Jurkat, Clone E6-1 (cell line): ENCODE data around the gene TRIM3.
A peak's percentile ranks its signal among the peaks of the same experiment; 100 is the strongest.

Experiments
- DNase-seq: peaks from one replicate; pipeline ENCODE4 v3.0.0-alpha.2; 2011; ENCODE audit warnings: low read depth, low spot score
- H3K4me3 ChIP-seq: 2 replicates; pipeline ENCODE4 v1.5.1; 2011; ENCODE audit warnings: mild to moderate bottlenecking, low read length, control low read depth, moderate library complexity

TRIM3 gene

GRCh38 chr11:6481012-6481923 is 7.5 kb upstream of the TRIM3 start, which contains the start of the genes ARFIP2 and TIMM10B:
Gene ARFIP2 (minus strand): TSS chr11:6481331. CDS start chr11:6480421, 910 bp downstream.
Gene TIMM10B (plus strand): TSS chr11:6481501. CDS start chr11:6481517, 16 bp downstream.
- peak; percentile 94 for DNase-seq

GRCh38 chr11:6480299-6480914 is 6.7 kb upstream of the TRIM3 start:
- DNase-seq: no peak
- H3K4me3 ChIP-seq: peak overlapping the region; percentile 79

More at GRCh38 chr11:6481012-6481923, 7.5 kb upstream of the TRIM3 start, which contains the start of the genes ARFIP2 and TIMM10B:
- H3K4me3 ChIP-seq: peak within 1 kb of the TSS; percentile 79

GRCh38 chr11:6476571-6476970 is 2.8 kb upstream of the TRIM3 start:
- DNase-seq: no peak
- no peak overlapping the region for H3K4me3 ChIP-seq

- no peak overlapping the region for H3K4me3 ChIP-seq
- no peak for DNase-seq
These were observed 2.2 kb upstream of the TRIM3 start for GRCh38 chr11:6475936-6476335.

- no peak overlapping the region for H3K4me3 ChIP-seq
- DNase-seq: no peak
These were observed 1.2 kb upstream of the TRIM3 start for GRCh38 chr11:6474806-6475500.

GRCh38 chr11:6474413-6474792 is 662 bp upstream of the TRIM3 start:
- H3K4me3 ChIP-seq: no peak overlapping the region
- no peak for DNase-seq

- H3K4me3 ChIP-seq: peak overlapping the region; percentile 70
- DNase-seq: no peak
These were observed 807 bp downstream of the TRIM3 start for GRCh38 chr11:6472934-6473333.

GRCh38 chr11:6469599-6469998 is 4.1 kb downstream of the TRIM3 start:
- no peak overlapping the region for H3K4me3 ChIP-seq
- DNase-seq: no peak

- H3K4me3 ChIP-seq: no peak overlapping the region
- no peak for DNase-seq
These were observed 4.8 kb downstream of the TRIM3 start for GRCh38 chr11:6468712-6469495.

GRCh38 chr11:6459099-6459450 is 14.7 kb downstream of the TRIM3 start:
- no peak for DNase-seq
- H3K4me3 ChIP-seq: no peak overlapping the region

- no peak overlapping the region for H3K4me3 ChIP-seq
- no peak for DNase-seq
These were observed 15.2 kb downstream of the TRIM3 start for GRCh38 chr11:6458352-6459098.

GRCh38 chr11:6457581-6458320 is 16.0 kb downstream of the TRIM3 start:
- DNase-seq: no peak
- no peak overlapping the region for H3K4me3 ChIP-seq

- H3K4me3 ChIP-seq: no peak overlapping the region
- DNase-seq: no peak
These were observed 17.2 kb downstream of the TRIM3 start for GRCh38 chr11:6456361-6457073.

- H3K4me3 ChIP-seq: no peak overlapping the region
- DNase-seq: no peak
These were observed 18.7 kb downstream of the TRIM3 start for GRCh38 chr11:6455070-6455469.

GRCh38 chr11:6453152-6453551 is 20.6 kb downstream of the TRIM3 start:
- no peak overlapping the region for H3K4me3 ChIP-seq
- DNase-seq: no peak

- no peak for DNase-seq
- H3K4me3 ChIP-seq: no peak overlapping the region
These were observed 21.5 kb downstream of the TRIM3 start for GRCh38 chr11:6452219-6452618.

GRCh38 chr11:6448574-6448973 is 25.2 kb downstream of the TRIM3 start:
- DNase-seq: no peak
- H3K4me3 ChIP-seq: no peak overlapping the region
